H1 (cell line): Measurements from ENCODE around the gene SNAPIN. TPM values are rescaled to one million over a fixed set of nuclear protein-coding genes. Genes with fewer than 3 reads are reported as not detected.

Source experiments
- CBX5 ChIP-seq: fragments of 300-800, 300-1000 bp; sonication (generic); IDR thresholded peaks from 2 replicates; pipeline ENCODE4 v1.7.1; 2016; ENCODE audit warnings: antibody characterized with exemption, low read length, low read depth
- CHD2 ChIP-seq: IDR thresholded peaks from 2 replicates; pipeline ENCODE4 v1.6.1; 2012; ENCODE audit warnings: low read length, improper control_type of control experiment
- EP300 ChIP-seq, 2 experiments: IDR thresholded peaks; 1 replicate in 1 of 2; 2 replicates in 1 of 2; pipeline ENCODE4 v1.6.1; 2011 to 2012; ENCODE audit warnings: low read depth in 2 of 2, low read length in 2 of 2, mild to moderate bottlenecking in 2 of 2, borderline replicate concordance in 1 of 2, inconsistent platforms in 1 of 2, moderate library complexity in 1 of 2
- HDAC2 ChIP-seq, 2 experiments: fragments of 300-600 bp in 1 of 2; sonication (generic) in 1 of 2; IDR thresholded peaks; 2 replicates each; pipeline ENCODE4 v1.6.1; 2011 to 2012; ENCODE audit warnings: low read depth in 2 of 2, low read length in 2 of 2, mild to moderate bottlenecking in 2 of 2, moderate library complexity in 2 of 2, borderline replicate concordance in 1 of 2, inconsistent platforms in 1 of 2
- NRF1 ChIP-seq: IDR thresholded peaks from 2 replicates; pipeline ENCODE4 v1.6.1; 2011; ENCODE audit warnings: mild to moderate bottlenecking, low read depth, low read length, improper control_type of control experiment
- PHF8 ChIP-seq: fragments of 200-600 bp; sonication (generic); conservative IDR thresholded peaks from 2 replicates; pipeline ENCODE4 v1.7.1; 2012; ENCODE audit warnings: low read depth, mild to moderate bottlenecking, inconsistent platforms, low read length, moderate library complexity
- SP1 ChIP-seq: IDR thresholded peaks from 2 replicates; pipeline ENCODE4 v1.6.1; 2011; ENCODE audit warnings: low read depth, low read length
- SUZ12 ChIP-seq: fragments of 200-600 bp; sonication (generic); IDR thresholded peaks from 2 replicates; pipeline ENCODE4 v1.6.1; 2012; ENCODE audit warnings: mild to moderate bottlenecking, inconsistent platforms, low read length, moderate library complexity, mixed read lengths
- TAF1 ChIP-seq: IDR thresholded peaks from 2 replicates; pipeline ENCODE4 v1.6.1; 2011; ENCODE audit warnings: mild to moderate bottlenecking, low read depth, low read length
- polyA plus RNA-seq, 7 experiments: library from polyadenylated mRNA; depleted of rRNA in 3 of 7; stranded (reverse) in 5 of 7; unstranded in 2 of 7; fragments of >200 nt in 5 of 7; fragments of 200-250 nt in 2 of 7; gene quantifications; 1 replicate in 5 of 7; 2 replicates in 1 of 7; 4 replicates in 1 of 7; pipeline versions ENCODE4 v1.2.1 to v1.2.3, GENCODE V29; 2011 to 2013; ENCODE audit warnings: missing spikeins in 2 of 7, mixed read lengths in 2 of 7
- total RNA-seq: library from RNA; stranded (reverse); fragmentation: NEBNext Ultra II Directional; extraction: Animal tissue kit (Norgen Biotek cat#: 25700); gene quantifications from 2 replicates; pipeline ENCODE4 v1.2.1, GENCODE V29; 2021
- TF ChIP-seq, protein P1 (sequence below): fragments of 300-600 bp; sonication (generic); IDR thresholded peaks from 2 replicates; pipeline ENCODE4 v1.7.1; 2012; ENCODE audit warnings: low read length, moderate library complexity, mild to moderate bottlenecking, inconsistent platforms; ENCODE audit not compliant: insufficient replicate concordance

Gene SNAPIN
- total and polyA plus RNA-seq, 2 of the 8 experiments (the other 6 are each of a cell fraction or from before 2014, with no cell fraction given): 25.7 to 31.1 TPM

DNA sequence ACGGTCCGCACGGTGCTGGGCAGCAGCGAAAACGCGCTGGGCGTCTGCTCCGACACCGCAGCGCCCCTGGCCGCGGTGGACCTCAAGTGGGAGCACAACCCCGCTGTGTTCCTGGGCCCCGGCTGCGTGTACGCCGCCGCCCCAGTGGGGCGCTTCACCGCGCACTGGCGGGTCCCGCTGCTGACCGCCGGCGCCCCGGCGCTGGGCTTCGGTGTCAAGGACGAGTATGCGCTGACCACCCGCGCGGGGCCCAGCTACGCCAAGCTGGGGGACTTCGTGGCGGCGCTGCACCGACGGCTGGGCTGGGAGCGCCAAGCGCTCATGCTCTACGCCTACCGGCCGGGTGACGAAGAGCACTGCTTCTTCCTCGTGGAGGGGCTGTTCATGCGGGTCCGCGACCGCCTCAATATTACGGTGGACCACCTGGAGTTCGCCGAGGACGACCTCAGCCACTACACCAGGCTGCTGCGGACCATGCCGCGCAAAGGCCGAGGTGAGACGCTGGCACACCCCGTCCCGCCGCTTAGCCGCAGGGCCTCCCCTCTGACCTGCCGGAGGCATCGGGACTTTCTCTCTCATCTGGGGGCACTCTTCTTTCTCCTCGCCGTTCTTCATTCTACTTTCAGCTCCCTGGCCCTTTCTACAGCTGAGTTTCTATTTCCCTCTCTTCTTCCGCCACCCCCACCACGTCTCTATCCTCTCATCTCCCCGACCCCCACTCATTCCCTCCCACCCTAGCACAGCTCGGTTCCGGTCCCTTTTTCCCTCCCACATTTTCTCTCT, 21.0 kb downstream of the SNAPIN start (continued):
- TF ChIP-seq, protein P1, sequence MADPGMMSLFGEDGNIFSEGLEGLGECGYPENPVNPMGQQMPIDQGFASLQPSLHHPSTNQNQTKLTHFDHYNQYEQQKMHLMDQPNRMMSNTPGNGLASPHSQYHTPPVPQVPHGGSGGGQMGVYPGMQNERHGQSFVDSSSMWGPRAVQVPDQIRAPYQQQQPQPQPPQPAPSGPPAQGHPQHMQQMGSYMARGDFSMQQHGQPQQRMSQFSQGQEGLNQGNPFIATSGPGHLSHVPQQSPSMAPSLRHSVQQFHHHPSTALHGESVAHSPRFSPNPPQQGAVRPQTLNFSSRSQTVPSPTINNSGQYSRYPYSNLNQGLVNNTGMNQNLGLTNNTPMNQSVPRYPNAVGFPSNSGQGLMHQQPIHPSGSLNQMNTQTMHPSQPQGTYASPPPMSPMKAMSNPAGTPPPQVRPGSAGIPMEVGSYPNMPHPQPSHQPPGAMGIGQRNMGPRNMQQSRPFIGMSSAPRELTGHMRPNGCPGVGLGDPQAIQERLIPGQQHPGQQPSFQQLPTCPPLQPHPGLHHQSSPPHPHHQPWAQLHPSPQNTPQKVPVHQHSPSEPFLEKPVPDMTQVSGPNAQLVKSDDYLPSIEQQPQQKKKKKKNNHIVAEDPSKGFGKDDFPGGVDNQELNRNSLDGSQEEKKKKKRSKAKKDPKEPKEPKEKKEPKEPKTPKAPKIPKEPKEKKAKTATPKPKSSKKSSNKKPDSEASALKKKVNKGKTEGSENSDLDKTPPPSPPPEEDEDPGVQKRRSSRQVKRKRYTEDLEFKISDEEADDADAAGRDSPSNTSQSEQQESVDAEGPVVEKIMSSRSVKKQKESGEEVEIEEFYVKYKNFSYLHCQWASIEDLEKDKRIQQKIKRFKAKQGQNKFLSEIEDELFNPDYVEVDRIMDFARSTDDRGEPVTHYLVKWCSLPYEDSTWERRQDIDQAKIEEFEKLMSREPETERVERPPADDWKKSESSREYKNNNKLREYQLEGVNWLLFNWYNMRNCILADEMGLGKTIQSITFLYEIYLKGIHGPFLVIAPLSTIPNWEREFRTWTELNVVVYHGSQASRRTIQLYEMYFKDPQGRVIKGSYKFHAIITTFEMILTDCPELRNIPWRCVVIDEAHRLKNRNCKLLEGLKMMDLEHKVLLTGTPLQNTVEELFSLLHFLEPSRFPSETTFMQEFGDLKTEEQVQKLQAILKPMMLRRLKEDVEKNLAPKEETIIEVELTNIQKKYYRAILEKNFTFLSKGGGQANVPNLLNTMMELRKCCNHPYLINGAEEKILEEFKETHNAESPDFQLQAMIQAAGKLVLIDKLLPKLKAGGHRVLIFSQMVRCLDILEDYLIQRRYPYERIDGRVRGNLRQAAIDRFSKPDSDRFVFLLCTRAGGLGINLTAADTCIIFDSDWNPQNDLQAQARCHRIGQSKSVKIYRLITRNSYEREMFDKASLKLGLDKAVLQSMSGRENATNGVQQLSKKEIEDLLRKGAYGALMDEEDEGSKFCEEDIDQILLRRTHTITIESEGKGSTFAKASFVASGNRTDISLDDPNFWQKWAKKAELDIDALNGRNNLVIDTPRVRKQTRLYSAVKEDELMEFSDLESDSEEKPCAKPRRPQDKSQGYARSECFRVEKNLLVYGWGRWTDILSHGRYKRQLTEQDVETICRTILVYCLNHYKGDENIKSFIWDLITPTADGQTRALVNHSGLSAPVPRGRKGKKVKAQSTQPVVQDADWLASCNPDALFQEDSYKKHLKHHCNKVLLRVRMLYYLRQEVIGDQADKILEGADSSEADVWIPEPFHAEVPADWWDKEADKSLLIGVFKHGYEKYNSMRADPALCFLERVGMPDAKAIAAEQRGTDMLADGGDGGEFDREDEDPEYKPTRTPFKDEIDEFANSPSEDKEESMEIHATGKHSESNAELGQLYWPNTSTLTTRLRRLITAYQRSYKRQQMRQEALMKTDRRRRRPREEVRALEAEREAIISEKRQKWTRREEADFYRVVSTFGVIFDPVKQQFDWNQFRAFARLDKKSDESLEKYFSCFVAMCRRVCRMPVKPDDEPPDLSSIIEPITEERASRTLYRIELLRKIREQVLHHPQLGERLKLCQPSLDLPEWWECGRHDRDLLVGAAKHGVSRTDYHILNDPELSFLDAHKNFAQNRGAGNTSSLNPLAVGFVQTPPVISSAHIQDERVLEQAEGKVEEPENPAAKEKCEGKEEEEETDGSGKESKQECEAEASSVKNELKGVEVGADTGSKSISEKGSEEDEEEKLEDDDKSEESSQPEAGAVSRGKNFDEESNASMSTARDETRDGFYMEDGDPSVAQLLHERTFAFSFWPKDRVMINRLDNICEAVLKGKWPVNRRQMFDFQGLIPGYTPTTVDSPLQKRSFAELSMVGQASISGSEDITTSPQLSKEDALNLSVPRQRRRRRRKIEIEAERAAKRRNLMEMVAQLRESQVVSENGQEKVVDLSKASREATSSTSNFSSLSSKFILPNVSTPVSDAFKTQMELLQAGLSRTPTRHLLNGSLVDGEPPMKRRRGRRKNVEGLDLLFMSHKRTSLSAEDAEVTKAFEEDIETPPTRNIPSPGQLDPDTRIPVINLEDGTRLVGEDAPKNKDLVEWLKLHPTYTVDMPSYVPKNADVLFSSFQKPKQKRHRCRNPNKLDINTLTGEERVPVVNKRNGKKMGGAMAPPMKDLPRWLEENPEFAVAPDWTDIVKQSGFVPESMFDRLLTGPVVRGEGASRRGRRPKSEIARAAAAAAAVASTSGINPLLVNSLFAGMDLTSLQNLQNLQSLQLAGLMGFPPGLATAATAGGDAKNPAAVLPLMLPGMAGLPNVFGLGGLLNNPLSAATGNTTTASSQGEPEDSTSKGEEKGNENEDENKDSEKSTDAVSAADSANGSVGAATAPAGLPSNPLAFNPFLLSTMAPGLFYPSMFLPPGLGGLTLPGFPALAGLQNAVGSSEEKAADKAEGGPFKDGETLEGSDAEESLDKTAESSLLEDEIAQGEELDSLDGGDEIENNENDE: no peak
- TF ChIP-seq EP300 (IDR thresholded peaks at IDR 0.05; ENCODE audit: borderline replicate concordance in 1 of 2, low read depth in 2 of 2, low read length in 2 of 2) (no peak), NRF1 (no peak), CHD2 (no peak), TAF1 (no peak), PHF8 (0 out of 2 replicates have a peak, but pooled peaks have one; percentile 26), SUZ12 (peak; percentile 67), HDAC2 (IDR thresholded peaks at IDR 0.05; ENCODE audit: borderline replicate concordance in 1 of 2, low read depth in 2 of 2, low read length in 2 of 2) (no peak), SP1 (no peak), CBX5 (no peak)
